Body of pancreas (tissue), 4 donors: ENCODE measurements around the gene SGCD.

ENCODE experiments used
- POLR2A ChIP-seq, 3 donors: fragments of 450-650 bp; IDR thresholded peaks; one replicate each; pipeline ENCODE4 v1.6.1; 2016; ENCODE audit warnings: antibody characterized with exemption in 3 of 3, mild to moderate bottlenecking in 2 of 3
- TF ChIP-seq, protein P1 (sequence below), 7 experiments: fragments of 450-650 bp in 4 of 7; fragments of 200-600 bp in 3 of 7; sonication (generic) in 3 of 7; IDR thresholded peaks; one replicate each; pipeline ENCODE4 v1.5.1; 2016 to 2019; ENCODE audit warnings: antibody characterized with exemption in 7 of 7

DNA sequence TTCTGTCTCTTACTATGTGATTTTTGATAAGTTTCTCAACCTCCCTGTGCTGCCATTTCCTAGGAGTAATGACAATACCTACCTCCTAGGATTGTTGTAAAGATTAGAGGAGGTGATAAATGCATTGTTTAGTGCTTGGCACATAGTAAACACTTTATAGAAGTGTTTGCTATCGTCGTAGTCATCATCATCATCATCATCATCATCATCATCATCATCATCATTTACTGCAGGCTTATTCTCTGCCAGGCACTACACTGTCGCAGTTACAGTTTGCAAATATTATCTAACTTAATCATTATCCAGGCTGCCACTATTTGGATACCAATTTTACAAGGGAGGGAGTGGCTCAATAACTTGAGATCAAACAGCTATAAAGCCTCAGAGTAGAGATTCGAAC, 24.5 kb downstream of the SGCD start:
- TF ChIP-seq, protein P1, sequence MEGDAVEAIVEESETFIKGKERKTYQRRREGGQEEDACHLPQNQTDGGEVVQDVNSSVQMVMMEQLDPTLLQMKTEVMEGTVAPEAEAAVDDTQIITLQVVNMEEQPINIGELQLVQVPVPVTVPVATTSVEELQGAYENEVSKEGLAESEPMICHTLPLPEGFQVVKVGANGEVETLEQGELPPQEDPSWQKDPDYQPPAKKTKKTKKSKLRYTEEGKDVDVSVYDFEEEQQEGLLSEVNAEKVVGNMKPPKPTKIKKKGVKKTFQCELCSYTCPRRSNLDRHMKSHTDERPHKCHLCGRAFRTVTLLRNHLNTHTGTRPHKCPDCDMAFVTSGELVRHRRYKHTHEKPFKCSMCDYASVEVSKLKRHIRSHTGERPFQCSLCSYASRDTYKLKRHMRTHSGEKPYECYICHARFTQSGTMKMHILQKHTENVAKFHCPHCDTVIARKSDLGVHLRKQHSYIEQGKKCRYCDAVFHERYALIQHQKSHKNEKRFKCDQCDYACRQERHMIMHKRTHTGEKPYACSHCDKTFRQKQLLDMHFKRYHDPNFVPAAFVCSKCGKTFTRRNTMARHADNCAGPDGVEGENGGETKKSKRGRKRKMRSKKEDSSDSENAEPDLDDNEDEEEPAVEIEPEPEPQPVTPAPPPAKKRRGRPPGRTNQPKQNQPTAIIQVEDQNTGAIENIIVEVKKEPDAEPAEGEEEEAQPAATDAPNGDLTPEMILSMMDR (IDR thresholded peaks at IDR 0.05) = no peak
- no peak for TF ChIP-seq POLR2A (IDR thresholded peaks at IDR 0.05)
